Body of pancreas (tissue), 4 donors: ENCODE results near the gene SLC25A19.

Source experiments
- POLR2A ChIP-seq, 3 donors: fragments of 450-650 bp; IDR thresholded peaks; one replicate each; pipeline ENCODE4 v1.6.1; 2016; ENCODE audit warnings: antibody characterized with exemption in 3 of 3, mild to moderate bottlenecking in 2 of 3
- TF ChIP-seq, protein P1 (sequence below), 7 experiments: fragments of 450-650 bp in 4 of 7; fragments of 200-600 bp in 3 of 7; sonication (generic) in 3 of 7; IDR thresholded peaks; one replicate each; pipeline ENCODE4 v1.5.1; 2016 to 2019; ENCODE audit warnings: antibody characterized with exemption in 7 of 7

DNA sequence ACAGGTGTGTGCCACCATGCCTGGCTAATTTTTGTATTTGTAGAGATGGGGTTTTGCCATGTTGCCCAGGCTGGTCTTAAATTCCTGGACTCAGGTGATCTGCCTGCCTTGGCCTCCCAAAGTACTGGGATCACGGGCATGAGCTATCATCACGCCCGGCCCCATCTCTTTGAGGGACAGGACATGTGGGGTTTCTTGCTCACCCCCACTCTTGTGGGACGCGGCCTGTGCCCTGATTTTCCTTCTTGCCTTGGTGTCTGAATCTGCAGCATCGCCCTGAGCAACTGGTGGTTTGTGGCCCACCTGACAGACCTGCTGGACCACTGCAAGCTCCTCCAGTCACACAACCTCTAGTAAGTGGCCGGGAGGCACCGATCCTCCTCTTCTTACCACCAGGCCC, 58.2 kb downstream of the SLC25A19 start:
- TF ChIP-seq, protein P1, sequence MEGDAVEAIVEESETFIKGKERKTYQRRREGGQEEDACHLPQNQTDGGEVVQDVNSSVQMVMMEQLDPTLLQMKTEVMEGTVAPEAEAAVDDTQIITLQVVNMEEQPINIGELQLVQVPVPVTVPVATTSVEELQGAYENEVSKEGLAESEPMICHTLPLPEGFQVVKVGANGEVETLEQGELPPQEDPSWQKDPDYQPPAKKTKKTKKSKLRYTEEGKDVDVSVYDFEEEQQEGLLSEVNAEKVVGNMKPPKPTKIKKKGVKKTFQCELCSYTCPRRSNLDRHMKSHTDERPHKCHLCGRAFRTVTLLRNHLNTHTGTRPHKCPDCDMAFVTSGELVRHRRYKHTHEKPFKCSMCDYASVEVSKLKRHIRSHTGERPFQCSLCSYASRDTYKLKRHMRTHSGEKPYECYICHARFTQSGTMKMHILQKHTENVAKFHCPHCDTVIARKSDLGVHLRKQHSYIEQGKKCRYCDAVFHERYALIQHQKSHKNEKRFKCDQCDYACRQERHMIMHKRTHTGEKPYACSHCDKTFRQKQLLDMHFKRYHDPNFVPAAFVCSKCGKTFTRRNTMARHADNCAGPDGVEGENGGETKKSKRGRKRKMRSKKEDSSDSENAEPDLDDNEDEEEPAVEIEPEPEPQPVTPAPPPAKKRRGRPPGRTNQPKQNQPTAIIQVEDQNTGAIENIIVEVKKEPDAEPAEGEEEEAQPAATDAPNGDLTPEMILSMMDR (IDR thresholded peaks at IDR 0.05), result no peak
- no peak for TF ChIP-seq POLR2A (IDR thresholded peaks at IDR 0.05)
